Measurements from ENCODE around the gene COL24A1.
"Not testable (repeated sequence)": the region's sequence is repeated elsewhere in the genome, so short reads cannot be mapped to it uniquely, and the experiment has no call there.

DNA sequence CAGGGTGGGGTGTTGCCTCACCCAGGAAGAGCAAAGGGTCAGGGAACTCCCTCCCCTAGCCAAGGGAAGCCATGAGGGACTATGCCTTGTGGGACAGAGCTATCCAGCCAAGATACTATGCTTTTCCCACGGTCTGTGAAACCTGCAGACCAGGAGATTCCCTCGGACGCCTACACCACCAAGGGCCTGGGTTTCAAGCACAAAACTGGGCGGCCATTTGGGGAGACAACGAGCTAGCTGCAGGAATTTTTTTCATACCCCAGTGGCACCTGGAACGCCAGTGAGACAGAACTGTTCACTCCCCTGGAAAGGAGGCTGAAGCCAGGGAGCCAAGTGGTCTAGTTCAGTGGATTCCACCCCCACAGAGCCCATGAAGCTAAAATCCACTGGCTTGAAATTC, 84.7 kb downstream of the COL24A1 start:
- TF ChIP-seq, protein P1, sequence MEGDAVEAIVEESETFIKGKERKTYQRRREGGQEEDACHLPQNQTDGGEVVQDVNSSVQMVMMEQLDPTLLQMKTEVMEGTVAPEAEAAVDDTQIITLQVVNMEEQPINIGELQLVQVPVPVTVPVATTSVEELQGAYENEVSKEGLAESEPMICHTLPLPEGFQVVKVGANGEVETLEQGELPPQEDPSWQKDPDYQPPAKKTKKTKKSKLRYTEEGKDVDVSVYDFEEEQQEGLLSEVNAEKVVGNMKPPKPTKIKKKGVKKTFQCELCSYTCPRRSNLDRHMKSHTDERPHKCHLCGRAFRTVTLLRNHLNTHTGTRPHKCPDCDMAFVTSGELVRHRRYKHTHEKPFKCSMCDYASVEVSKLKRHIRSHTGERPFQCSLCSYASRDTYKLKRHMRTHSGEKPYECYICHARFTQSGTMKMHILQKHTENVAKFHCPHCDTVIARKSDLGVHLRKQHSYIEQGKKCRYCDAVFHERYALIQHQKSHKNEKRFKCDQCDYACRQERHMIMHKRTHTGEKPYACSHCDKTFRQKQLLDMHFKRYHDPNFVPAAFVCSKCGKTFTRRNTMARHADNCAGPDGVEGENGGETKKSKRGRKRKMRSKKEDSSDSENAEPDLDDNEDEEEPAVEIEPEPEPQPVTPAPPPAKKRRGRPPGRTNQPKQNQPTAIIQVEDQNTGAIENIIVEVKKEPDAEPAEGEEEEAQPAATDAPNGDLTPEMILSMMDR (IDR thresholded peaks at IDR 0.05 in 2 of 3, conservative IDR thresholded peaks at IDR 0.05 in 1 of 3; ENCODE audit: borderline replicate concordance in 1 of 3, insufficient read depth in 1 of 3, low read depth in 2 of 3, low read length in 2 of 3): not testable (repeated sequence)
- TF ChIP-seq POLR2A (IDR thresholded peaks at IDR 0.05; ENCODE audit: borderline replicate concordance, extremely low read depth, insufficient read depth, insufficient read length); ELF1 (IDR thresholded peaks at IDR 0.05; ENCODE audit: borderline replicate concordance, low read depth); EZH2phosphoT487 (IDR thresholded peaks at IDR 0.05; ENCODE audit: borderline replicate concordance); POLR2AphosphoS5 (IDR thresholded peaks at IDR 0.05; ENCODE audit: low read depth, low read length): not testable (repeated sequence)
- TF ChIP-seq, protein P2, sequence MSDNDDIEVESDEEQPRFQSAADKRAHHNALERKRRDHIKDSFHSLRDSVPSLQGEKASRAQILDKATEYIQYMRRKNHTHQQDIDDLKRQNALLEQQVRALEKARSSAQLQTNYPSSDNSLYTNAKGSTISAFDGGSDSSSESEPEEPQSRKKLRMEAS (IDR thresholded peaks at IDR 0.05): not testable (repeated sequence)

Data from HCT116 (cell line).